ENCODE measurements around the gene NELFE. TPM values are rescaled to one million over a fixed set of nuclear protein-coding genes. Genes with fewer than 3 reads are reported as not detected.
A peak's percentile ranks its signal among the peaks of the same experiment; 100 is the strongest.

The NELFE gene
- total and polyA plus RNA-seq, 2 of the 13 experiments (the other 11 are each of a cell fraction or from before 2014, with no cell fraction given): 51.3 to 69.8 TPM

GRCh38 chr6:31949926-31950548 is 8.7 kb downstream of the NELFE start:
- FAIRE-seq (no peak), ATAC-seq (no peak), DNase-seq (ENCODE audit: low spot score) (no peak)
- in situ Hi-C loops (cut with HindIII; ENCODE audit: extremely low pct_ligation_motif_present, low pct_unique_long_range_greater_than_20kb) (loop anchor here (5.0 kb wide), 1 partner anchor 48 kb away; the partner anchor contains the start of gene ZBTB12), intact Hi-C loops (cut with micrococcal nuclease; ENCODE audit: unreplicated experiment) (loop anchor here (10.0 kb wide), 1 partner anchor 115 kb away; no protein-coding TSS in a partner anchor)
- Histone ChIP-seq H4K20me1 (ENCODE audit: insufficient read depth, low read length) (no peaks in the 10 kb centered on the region), H3K27ac (ENCODE audit: extremely low read length, insufficient read depth, low read length) (no peak overlapping the region), H3K4me1 (ENCODE audit: insufficient read depth, low read length) (peaks cover 50% of the 10 kb centered on the region), H3K4me2 (ENCODE audit: low read depth, low read length) (no peak overlapping the region), H3K9ac (ENCODE audit: insufficient read depth, low read depth, low read length) (no peak overlapping the region), H2AFZ (ENCODE audit: low read length) (no peak overlapping the region), H3K27me3 (ENCODE audit: control insufficient read depth in 1 of 2, insufficient read depth in 2 of 2, low read length in 2 of 2) (no peaks in the 10 kb centered on the region; a peak in 1 of 5 replicates), H3K79me2 (ENCODE audit: insufficient read depth, low read length) (peaks cover 22% of the 10 kb centered on the region), H3K4me3 (replicated peaks in 1 of 3; ENCODE audit: insufficient read depth in 1 of 3, low read depth in 2 of 3, low read length in 3 of 3) (no peak overlapping the region), H3K36me3 (replicated peaks in 1 of 2; ENCODE audit: control insufficient read depth in 1 of 2, insufficient read depth in 2 of 2, low read length in 2 of 2) (peaks cover 33 to 78% of the 10 kb centered on the region in 2 experiments), H3K9me3 (ENCODE audit: low read length) (no peaks in the 10 kb centered on the region)
- BruUV-seq (replicated peaks): no TSS peak
- ChIA-PET POLR2A (interaction anchor here (0.6 to 6.3 kb wide), 11 partner anchors 9 to 84 kb away, joined by 3 to 69 read pairs (median 18); partner anchors contain the start of genes C2, EHMT2, NELFE and SKIC2), CTCF (ENCODE audit: low intra/inter-chr PET ratio, low total read pairs) (no interaction called here)
- WGBS (ENCODE audit: low lambda C conversion rate): 87% methylated on average over 7 of the region's 7 CpGs
- no peak; the same call in 1 of the 2 replicates for TF ChIP-seq SP4 (CRISPR knock-in tag; IDR thresholded peaks at IDR 0.05)
- TF ChIP-seq PRPF4 (IDR thresholded peaks at IDR 0.05; ENCODE audit: low read depth, low read length, poor library complexity, severe bottlenecking): no peak
- no peak for TF ChIP-seq ZBTB40 (IDR thresholded peaks at IDR 0.05)
- TF ChIP-seq ZBTB40 (CRISPR knock-in tag; IDR thresholded peaks at IDR 0.05): peak; percentile 44; the same call in 1 of the 2 replicates
- no peak for TF ChIP-seq ZNF709 (CRISPR knock-in tag; IDR thresholded peaks at IDR 0.05)
- TF ChIP-seq MAFK (conservative IDR thresholded peaks at IDR 0.05 in 1 of 2, IDR thresholded peaks at IDR 0.05 in 1 of 2; ENCODE audit: low read length in 2 of 2): peak; percentile 88 to 92
- TF ChIP-seq SOX13 (IDR thresholded peaks at IDR 0.05): 0 out of 2 replicates have a peak, but pooled peaks have one; percentile 8
- TF ChIP-seq SOX13 (CRISPR knock-in tag; conservative IDR thresholded peaks at IDR 0.05 in 1 of 2, IDR thresholded peaks at IDR 0.05 in 1 of 2): no peak
- TF ChIP-seq ZNF468 (CRISPR knock-in tag; IDR thresholded peaks at IDR 0.05): 0 out of 2 replicates have a peak, but pooled peaks have one; percentile 9
- peak; percentile 35; the same call in 1 of the 2 replicates for TF ChIP-seq POLR2AphosphoS5 (IDR thresholded peaks at IDR 0.05; ENCODE audit: low read depth, low read length)
- TF ChIP-seq POLR2G (IDR thresholded peaks at IDR 0.05; ENCODE audit: low read depth, low read length): peak; percentile 61
- peak; percentile 72 for TF ChIP-seq PAF1 (CRISPR knock-in tag; IDR thresholded peaks at IDR 0.05)
- peak; percentile 82 for TF ChIP-seq MAFF (IDR thresholded peaks at IDR 0.05; ENCODE audit: low read depth, low read length)
- 0 out of 2 replicates have a peak, but pooled peaks have one; percentile 53 for TF ChIP-seq ZFYVE20 (CRISPR knock-in tag; IDR thresholded peaks at IDR 0.05; ENCODE audit: borderline replicate concordance, low read depth)
- peak; percentile 34; the same call in 1 of the 2 replicates for TF ChIP-seq ZNF891 (CRISPR knock-in tag; IDR thresholded peaks at IDR 0.05)
